Parathyroid adenoma (tissue), 2 donors: ENCODE data around the gene ROCK2.

Experiments used
- H2AFZ ChIP-seq: fragments of 300-600 bp; sonication (generic); one replicate; pipeline ENCODE4 v1.7.0; 2017; ENCODE audit warnings: antibody characterized with exemption, mild to moderate bottlenecking
- H3K27ac ChIP-seq: fragments of 300-600 bp; sonication (generic); one replicate; pipeline ENCODE4 v1.7.0; 2017
- H3K27me3 ChIP-seq: fragments of 300-600 bp; sonication (generic); one replicate; pipeline ENCODE4 v1.7.0; 2017; ENCODE audit warnings: low read length; ENCODE audit not compliant: control insufficient read depth, insufficient read depth
- H3K36me3 ChIP-seq: fragments of 300-600 bp; sonication (generic); one replicate; pipeline ENCODE4 v1.7.0; 2017; ENCODE audit warnings: low read length; ENCODE audit not compliant: control insufficient read depth, insufficient read depth
- H3K4me1 ChIP-seq: fragments of 300-600 bp; sonication (generic); one replicate; pipeline ENCODE4 v1.7.0; 2017; ENCODE audit warnings: control low read depth
- H3K4me2 ChIP-seq: fragments of 300-600 bp; sonication (generic); one replicate; pipeline ENCODE4 v1.7.0; 2017; ENCODE audit warnings: low read length
- H3K4me3 ChIP-seq: fragments of 300-600 bp; sonication (generic); one replicate; pipeline ENCODE4 v1.7.0; 2017; ENCODE audit warnings: low read depth, low read length
- H3K79me2 ChIP-seq: fragments of 300-600 bp; sonication (generic); one replicate; pipeline ENCODE4 v1.7.0; 2017; ENCODE audit warnings: control low read depth
- H3K9ac ChIP-seq: fragments of 300-600 bp; sonication (generic); one replicate; pipeline ENCODE4 v1.7.0; 2017; ENCODE audit warnings: mild to moderate bottlenecking
- H3K9me3 ChIP-seq: fragments of 300-600 bp; sonication (generic); one replicate; pipeline ENCODE4 v1.7.0; 2017; ENCODE audit warnings: low read length; ENCODE audit not compliant: control insufficient read depth
- TF ChIP-seq, protein P1 (sequence below): fragments of 300-600 bp; sonication (generic); IDR thresholded peaks from one replicate; pipeline ENCODE4 v1.7.0; 2017; ENCODE audit warnings: antibody characterized with exemption, mild to moderate bottlenecking
- donor health status: primary hyperparathyroidism.

ROCK2 gene

DNA sequence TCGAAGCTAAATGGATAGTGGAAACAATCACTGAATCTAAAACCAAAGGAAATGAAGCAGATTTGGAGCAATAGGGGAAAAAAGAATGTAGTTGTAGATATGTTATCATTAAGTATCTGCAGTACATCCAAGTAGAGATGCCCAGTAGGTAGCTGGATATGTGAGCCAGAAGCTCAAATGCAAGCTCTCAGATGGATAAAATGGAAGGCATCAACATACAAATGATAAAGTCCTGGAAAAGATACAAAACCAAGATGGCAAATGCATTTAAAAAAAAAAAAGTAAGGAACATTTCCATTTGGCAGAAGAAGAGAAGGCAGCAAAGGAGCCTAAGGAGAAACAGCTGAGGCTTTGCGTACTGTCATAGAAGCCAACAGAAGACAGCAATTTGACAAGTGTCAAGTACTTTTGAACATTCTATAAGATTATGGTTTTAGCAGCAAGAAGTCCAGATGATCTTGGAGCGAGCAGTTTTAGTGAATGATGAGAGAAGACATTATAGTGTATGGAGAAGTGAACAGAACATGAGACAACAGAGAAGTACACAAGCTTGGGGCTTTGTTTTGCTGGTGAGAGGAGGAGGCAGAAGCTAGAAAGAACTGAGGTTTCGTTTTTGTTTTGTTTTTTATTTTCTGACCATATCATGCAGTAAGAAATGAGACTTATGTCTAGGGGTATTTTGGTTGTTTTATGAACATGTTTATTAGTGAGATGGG, 18.3 kb downstream of the ROCK2 start:
- no peak overlapping the region for H3K9ac ChIP-seq
- TF ChIP-seq, protein P1, sequence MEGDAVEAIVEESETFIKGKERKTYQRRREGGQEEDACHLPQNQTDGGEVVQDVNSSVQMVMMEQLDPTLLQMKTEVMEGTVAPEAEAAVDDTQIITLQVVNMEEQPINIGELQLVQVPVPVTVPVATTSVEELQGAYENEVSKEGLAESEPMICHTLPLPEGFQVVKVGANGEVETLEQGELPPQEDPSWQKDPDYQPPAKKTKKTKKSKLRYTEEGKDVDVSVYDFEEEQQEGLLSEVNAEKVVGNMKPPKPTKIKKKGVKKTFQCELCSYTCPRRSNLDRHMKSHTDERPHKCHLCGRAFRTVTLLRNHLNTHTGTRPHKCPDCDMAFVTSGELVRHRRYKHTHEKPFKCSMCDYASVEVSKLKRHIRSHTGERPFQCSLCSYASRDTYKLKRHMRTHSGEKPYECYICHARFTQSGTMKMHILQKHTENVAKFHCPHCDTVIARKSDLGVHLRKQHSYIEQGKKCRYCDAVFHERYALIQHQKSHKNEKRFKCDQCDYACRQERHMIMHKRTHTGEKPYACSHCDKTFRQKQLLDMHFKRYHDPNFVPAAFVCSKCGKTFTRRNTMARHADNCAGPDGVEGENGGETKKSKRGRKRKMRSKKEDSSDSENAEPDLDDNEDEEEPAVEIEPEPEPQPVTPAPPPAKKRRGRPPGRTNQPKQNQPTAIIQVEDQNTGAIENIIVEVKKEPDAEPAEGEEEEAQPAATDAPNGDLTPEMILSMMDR: no peak
- H3K9me3 ChIP-seq: no peaks in the 10 kb centered on the region
- no peaks in the 10 kb centered on the region for H3K27me3 ChIP-seq
- H3K27ac ChIP-seq: no peak overlapping the region
- no peak overlapping the region for H3K4me2 ChIP-seq
- H3K79me2 ChIP-seq: peaks cover 51% of the 10 kb centered on the region
- peaks cover 10% of the 10 kb centered on the region for H3K4me1 ChIP-seq
- no peaks in the 10 kb centered on the region for H3K36me3 ChIP-seq
- H3K4me3 ChIP-seq: no peak overlapping the region
- no peak overlapping the region for H2AFZ ChIP-seq

DNA sequence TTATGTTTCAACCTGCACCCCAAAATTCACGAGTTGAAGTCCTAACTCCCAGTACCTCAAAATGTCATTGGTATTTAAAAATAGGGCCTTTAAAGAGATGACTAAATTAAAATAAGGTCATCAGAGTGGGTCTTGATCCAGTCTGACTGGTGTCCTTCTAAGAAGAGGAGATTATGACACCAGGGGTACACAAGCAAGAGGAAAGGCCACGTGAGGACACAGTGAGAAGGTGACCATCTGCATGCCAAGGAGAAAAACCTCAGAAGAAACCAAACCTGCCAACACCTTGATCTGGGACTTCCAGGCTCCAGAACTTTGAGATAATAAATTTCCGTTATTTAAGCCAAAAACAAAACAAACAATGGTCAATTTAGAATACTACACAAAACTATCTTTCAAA, 22.6 kb downstream of the ROCK2 start:
- Histone ChIP-seq H3K27me3 (no peaks in the 10 kb centered on the region), H2AFZ (no peak overlapping the region), H3K4me1 (peaks cover 5% of the 10 kb centered on the region)

DNA sequence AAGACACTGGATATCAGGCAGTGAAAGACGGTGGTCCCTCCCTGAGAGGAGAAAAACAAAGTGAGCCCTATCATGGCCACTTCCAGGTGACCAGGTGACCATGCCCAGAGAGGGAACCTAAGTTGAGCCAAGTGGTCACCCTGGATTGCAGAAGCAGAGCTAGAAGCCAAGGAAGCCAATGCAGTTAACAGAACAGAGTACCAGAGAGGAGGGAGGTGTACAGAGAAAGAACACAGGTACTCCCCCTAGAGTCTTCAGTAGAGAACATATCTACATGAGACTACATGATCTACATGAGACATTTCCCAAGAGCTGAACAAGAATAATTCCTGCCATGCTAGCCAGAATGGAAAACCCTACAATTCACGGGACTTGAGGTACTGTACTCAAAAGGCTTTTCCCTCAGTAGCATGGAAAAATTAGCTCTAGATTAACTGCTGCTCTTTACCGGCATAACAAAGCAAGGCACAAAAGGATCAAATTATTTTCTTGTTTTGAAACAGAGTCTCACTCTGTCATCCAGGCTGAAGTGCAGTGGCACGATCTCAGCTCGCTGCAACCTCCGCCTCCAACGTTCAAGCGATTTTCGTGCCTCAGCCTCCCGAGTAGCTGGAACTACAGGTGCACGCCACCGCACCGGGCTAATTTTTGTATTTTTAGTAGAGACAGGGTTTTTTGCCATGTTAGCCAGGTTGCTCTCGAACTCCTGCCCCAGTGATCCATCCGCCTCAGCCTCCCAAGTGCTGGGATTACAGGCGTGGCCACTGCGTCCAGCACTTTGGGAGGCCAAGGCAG, 23.5 kb downstream of the ROCK2 start:
- Histone ChIP-seq H3K9ac (no peak overlapping the region), H3K36me3 (no peaks in the 10 kb centered on the region), H2AFZ (no peak overlapping the region), H3K4me2 (no peak overlapping the region), H3K9me3 (no peaks in the 10 kb centered on the region), H3K79me2 (peaks cover 39% of the 10 kb centered on the region), H3K4me1 (no peaks in the 10 kb centered on the region), H3K4me3 (no peak overlapping the region), H3K27ac (no peak overlapping the region), H3K27me3 (no peaks in the 10 kb centered on the region)
- TF ChIP-seq, protein P1: no peak

More for the DNA sequence above, 22.6 kb downstream of the ROCK2 start:
- Histone ChIP-seq H3K4me2 (no peak overlapping the region), H3K9ac (no peak overlapping the region), H3K4me3 (no peak overlapping the region), H3K79me2 (peaks cover 47% of the 10 kb centered on the region), H3K9me3 (no peaks in the 10 kb centered on the region), H3K36me3 (no peaks in the 10 kb centered on the region), H3K27ac (no peak overlapping the region)
- TF ChIP-seq, protein P1: no peak

DNA sequence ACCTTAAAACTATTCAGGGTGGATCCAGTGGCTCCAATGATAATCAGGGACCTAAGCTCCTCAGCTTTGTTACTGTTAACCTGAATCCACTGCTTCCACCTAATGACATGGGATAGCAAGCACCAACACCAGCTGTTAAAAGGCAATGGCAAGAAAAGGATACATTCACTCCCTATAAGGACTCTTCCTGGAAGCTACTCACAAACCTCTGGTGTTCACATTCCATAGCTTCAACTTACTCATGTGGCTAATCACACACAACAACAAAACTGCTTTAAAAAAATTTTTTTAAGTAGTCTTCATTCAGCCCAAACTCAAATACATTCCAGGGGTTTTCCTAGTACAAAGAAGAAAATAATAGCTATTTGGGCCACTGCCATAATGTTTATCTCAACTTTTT, 24.5 kb downstream of the ROCK2 start:
- no peaks in the 10 kb centered on the region for H3K27me3 ChIP-seq
- H3K9me3 ChIP-seq: no peaks in the 10 kb centered on the region
- no peak overlapping the region for H3K4me3 ChIP-seq
- no peaks in the 10 kb centered on the region for H3K4me1 ChIP-seq
- TF ChIP-seq, protein P1: no peak
- peaks cover 34% of the 10 kb centered on the region for H3K79me2 ChIP-seq
- no peak overlapping the region for H2AFZ ChIP-seq
- no peak overlapping the region for H3K27ac ChIP-seq
- no peaks in the 10 kb centered on the region for H3K36me3 ChIP-seq
- no peak overlapping the region for H3K9ac ChIP-seq
- no peak overlapping the region for H3K4me2 ChIP-seq
